GM12801 (cell line): ENCODE measurements around the gene KIDINS220.

Source experiments
- CTCF ChIP-seq: IDR thresholded peaks from one replicate; pipeline ENCODE4 v1.5.1; 2011; ENCODE audit warnings: control low read depth; ENCODE audit not compliant: insufficient read length; ENCODE audit errors: extremely low read depth

Gene KIDINS220

GRCh38 chr2:8774371-8774770 lies 63.0 kb downstream of the KIDINS220 start:
- no peak for TF ChIP-seq CTCF

- no peak for TF ChIP-seq CTCF
Observed at GRCh38 chr2:8767324-8767723, 70.1 kb downstream of the KIDINS220 start.

GRCh38 chr2:8761529-8762164 lies 75.8 kb downstream of the KIDINS220 start:
- TF ChIP-seq CTCF: no peak

- TF ChIP-seq CTCF: no peak
Observed at GRCh38 chr2:8756716-8757115, 80.7 kb downstream of the KIDINS220 start.

- TF ChIP-seq CTCF: no peak
Observed at GRCh38 chr2:8756230-8756629, 81.2 kb downstream of the KIDINS220 start.

- no peak for TF ChIP-seq CTCF
Observed at GRCh38 chr2:8754106-8754776, 83.2 kb downstream of the KIDINS220 start.

GRCh38 chr2:8753609-8754008 lies 83.8 kb downstream of the KIDINS220 start:
- no peak for TF ChIP-seq CTCF

- TF ChIP-seq CTCF: no peak
Observed at GRCh38 chr2:8752385-8752784, 85.0 kb downstream of the KIDINS220 start.
